ENCODE measurements around the gene MYO1B. TPM values are rescaled to one million over a fixed set of nuclear protein-coding genes. Genes with fewer than 3 reads are reported as not detected.

The MYO1B gene
- total RNA-seq, 1 experiment from 2014 or later = 93.0 TPM

DNA sequence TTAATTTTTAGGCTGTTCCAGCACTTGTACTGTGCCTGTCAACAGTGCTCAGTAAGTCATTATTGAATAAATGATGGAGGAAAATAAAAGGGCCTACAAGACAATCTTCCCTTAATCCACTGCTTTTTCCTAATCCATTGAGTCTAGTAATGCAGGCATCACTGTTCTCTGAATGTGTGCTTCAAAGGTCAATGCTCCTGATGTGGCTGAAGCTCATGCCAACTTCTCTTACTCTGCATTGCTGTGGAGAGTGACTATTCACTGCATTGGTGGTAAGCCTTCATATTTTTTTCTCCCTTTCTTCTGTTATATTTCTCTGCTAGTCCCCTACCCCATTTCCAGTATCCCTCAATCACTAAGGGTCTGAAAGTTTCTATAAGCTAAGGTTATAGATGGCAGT is 31.9 kb upstream of the MYO1B start:
- Histone ChIP-seq H2AFZ (ENCODE audit: low read length) (no peak overlapping the region), H3K36me3 (ENCODE audit: low read depth, low read length) (no peaks in the 10 kb centered on the region), H3K9ac (ENCODE audit: low read length) (no peak overlapping the region), H3K27me3 (ENCODE audit: low read length) (no peaks in the 10 kb centered on the region), H3K9me3 (ENCODE audit: low read length) (peaks cover 4% of the 10 kb centered on the region; the same call in 1 of the 2 replicates), H3K79me2 (ENCODE audit: low read length) (no peaks in the 10 kb centered on the region), H3F3A (ENCODE audit: low read length, unreplicated experiment) (peaks cover 5% of the 10 kb centered on the region), H3K4me2 (ENCODE audit: low read length) (no peak overlapping the region), H3K27ac (ENCODE audit: low read length) (no peak overlapping the region), H3K9me2 (replicated peaks; ENCODE audit: low read length) (no peaks in the 10 kb centered on the region), H3K4me3 (ENCODE audit: low read length) (no peak overlapping the region), H4K20me1 (ENCODE audit: low read length) (no peaks in the 10 kb centered on the region), H3K4me1 (ENCODE audit: insufficient read depth, low read length) (peaks cover 32% of the 10 kb centered on the region)
- ChIA-PET POLR2A (ENCODE audit: unreplicated experiment) (no interaction called here), CTCF (no interaction called here)
- no peak for TF ChIP-seq CTCF (conservative IDR thresholded peaks at IDR 0.05; ENCODE audit: low read depth, low read length)
- no peak for TF ChIP-seq EZH2 (IDR thresholded peaks at IDR 0.05; ENCODE audit: low read length, unreplicated experiment)
- no peak for TF ChIP-seq EZH2phosphoT487 (IDR thresholded peaks at IDR 0.05; ENCODE audit: borderline replicate concordance, low read length)
- ATAC-seq (no peak), DNase-seq (no peak)
- intact Hi-C loops (cut with micrococcal nuclease) = no loop called here
- BruUV-seq (replicated peaks) = no TSS peak

DNA sequence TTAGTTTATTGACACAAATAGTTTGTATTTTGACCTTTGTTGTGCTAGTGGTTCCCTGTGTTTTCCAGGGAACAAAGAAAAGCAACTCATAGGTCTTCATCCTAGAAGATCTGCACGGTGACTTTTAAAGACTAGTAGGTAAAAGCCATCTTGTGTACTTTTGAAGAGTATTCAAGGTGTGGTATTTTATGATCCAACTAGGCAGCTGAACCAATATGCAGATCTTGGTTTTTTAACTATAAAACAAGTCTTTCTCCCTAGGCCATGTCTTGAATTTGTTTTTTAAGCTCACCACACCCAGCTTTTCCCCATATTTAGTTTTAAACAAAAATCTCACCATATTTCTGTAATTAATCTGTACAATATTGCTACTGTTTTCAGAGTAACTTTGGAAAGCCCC is 30.0 kb upstream of the MYO1B start:
- Histone ChIP-seq H4K20me1 (ENCODE audit: low read length) (no peaks in the 10 kb centered on the region), H3K27ac (ENCODE audit: low read length) (no peak overlapping the region), H3K36me3 (ENCODE audit: low read depth, low read length) (no peaks in the 10 kb centered on the region), H3K27me3 (ENCODE audit: low read length) (no peaks in the 10 kb centered on the region), H3K4me3 (ENCODE audit: low read length) (no peak overlapping the region), H3K4me1 (ENCODE audit: insufficient read depth, low read length) (peaks cover 47% of the 10 kb centered on the region), H3K79me2 (ENCODE audit: low read length) (no peaks in the 10 kb centered on the region), H3K9me2 (replicated peaks; ENCODE audit: low read length) (no peaks in the 10 kb centered on the region), H2AFZ (ENCODE audit: low read length) (no peak overlapping the region), H3K9ac (ENCODE audit: low read length) (no peak overlapping the region), H3K4me2 (ENCODE audit: low read length) (no peak overlapping the region), H3K9me3 (ENCODE audit: low read length) (peaks cover 4% of the 10 kb centered on the region; the same call in 1 of the 2 replicates), H3F3A (ENCODE audit: low read length, unreplicated experiment) (peaks cover 5% of the 10 kb centered on the region)
- intact Hi-C loops (cut with micrococcal nuclease) = no loop called here
- ChIA-PET CTCF (interaction anchor here (1.1 kb wide), 1 partner anchor 49 kb away, joined by 3 read pairs; no protein-coding TSS in a partner anchor), POLR2A (ENCODE audit: unreplicated experiment) (no interaction called here)
- no peak for ATAC-seq
- DNase-seq = no peak
- TF ChIP-seq EZH2phosphoT487 (IDR thresholded peaks at IDR 0.05; ENCODE audit: borderline replicate concordance, low read length) (no peak), CTCF (conservative IDR thresholded peaks at IDR 0.05; ENCODE audit: low read depth, low read length) (no peak), EZH2 (IDR thresholded peaks at IDR 0.05; ENCODE audit: low read length, unreplicated experiment) (no peak)
- BruUV-seq (replicated peaks) = no TSS peak

GRCh38 chr2:191215666-191216065 is 29.5 kb upstream of the MYO1B start:
- no peak for ATAC-seq
- H3K4me3 ChIP-seq (ENCODE audit: low read length) = no peak overlapping the region
- H4K20me1 ChIP-seq (ENCODE audit: low read length) = no peaks in the 10 kb centered on the region
- peaks cover 49% of the 10 kb centered on the region for H3K4me1 ChIP-seq (ENCODE audit: insufficient read depth, low read length)
- TF ChIP-seq EZH2 (IDR thresholded peaks at IDR 0.05; ENCODE audit: low read length, unreplicated experiment) = no peak
- no peak for TF ChIP-seq CTCF (conservative IDR thresholded peaks at IDR 0.05; ENCODE audit: low read depth, low read length)
- DNase-seq = peak; percentile 25
- H3K36me3 ChIP-seq (ENCODE audit: low read depth, low read length) = no peaks in the 10 kb centered on the region
- H3K27me3 ChIP-seq (ENCODE audit: low read length) = no peaks in the 10 kb centered on the region
- H3K4me2 ChIP-seq (ENCODE audit: low read length) = peak overlapping the region; percentile 5; the same call in 1 of the 2 replicates
- intact Hi-C loops (cut with micrococcal nuclease) = no loop called here
- peaks cover 4% of the 10 kb centered on the region; the same call in 1 of the 2 replicates for H3K9me3 ChIP-seq (ENCODE audit: low read length)
- no peaks in the 10 kb centered on the region for H3K79me2 ChIP-seq (ENCODE audit: low read length)
- H3K27ac ChIP-seq (ENCODE audit: low read length) = no peak overlapping the region
- CTCF ChIA-PET = interaction anchor here (1.1 kb wide), 1 partner anchor 50 kb away, joined by 3 read pairs; no protein-coding TSS in a partner anchor
- H2AFZ ChIP-seq (ENCODE audit: low read length) = no peak overlapping the region
- POLR2A ChIA-PET (ENCODE audit: unreplicated experiment) = no interaction called here
- no TSS peak for BruUV-seq (replicated peaks)
- H3K9me2 ChIP-seq (replicated peaks; ENCODE audit: low read length) = no peaks in the 10 kb centered on the region
- H3K9ac ChIP-seq (ENCODE audit: low read length) = no peak overlapping the region
- H3F3A ChIP-seq (ENCODE audit: low read length, unreplicated experiment) = peaks cover 5% of the 10 kb centered on the region

All from PC-3 (cell line).